HL-60/S4 treated with phorbol 12-myristate 13-acetate at 8.2 ng/mL for 4 days and 3 days (cell line): Measurements from ENCODE around the gene HSBP1L1.

Experiments
- in situ Hi-C: fragments of 300-500 bp; cut with MboI; formaldehyde crosslinking; loops from 2 replicates; pipeline ENCODE4 v1.15.0; 2022; ENCODE audit warnings: low sequenced_read_pairs

The HSBP1L1 gene

DNA sequence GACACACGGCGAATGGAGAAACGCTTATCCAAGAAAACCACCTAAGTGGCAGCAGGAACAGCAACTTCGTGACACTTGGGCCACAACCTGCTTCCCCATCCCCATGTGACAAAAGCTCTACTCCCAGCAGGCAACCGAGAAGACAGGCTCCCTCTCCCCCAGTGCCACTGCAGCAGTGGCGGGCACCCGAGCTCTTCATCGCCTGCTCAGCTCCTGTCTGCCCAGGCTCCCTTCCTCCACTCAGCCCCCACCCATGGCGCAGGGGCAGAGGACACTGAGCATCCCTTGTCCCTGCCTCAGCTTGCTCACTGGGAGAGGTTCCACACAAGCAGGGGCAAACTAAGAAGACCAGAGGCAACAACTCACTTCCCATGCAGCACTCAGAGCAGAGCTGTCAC lies 35.9 kb upstream of the HSBP1L1 start:
- in situ Hi-C loops = no loop called here

DNA sequence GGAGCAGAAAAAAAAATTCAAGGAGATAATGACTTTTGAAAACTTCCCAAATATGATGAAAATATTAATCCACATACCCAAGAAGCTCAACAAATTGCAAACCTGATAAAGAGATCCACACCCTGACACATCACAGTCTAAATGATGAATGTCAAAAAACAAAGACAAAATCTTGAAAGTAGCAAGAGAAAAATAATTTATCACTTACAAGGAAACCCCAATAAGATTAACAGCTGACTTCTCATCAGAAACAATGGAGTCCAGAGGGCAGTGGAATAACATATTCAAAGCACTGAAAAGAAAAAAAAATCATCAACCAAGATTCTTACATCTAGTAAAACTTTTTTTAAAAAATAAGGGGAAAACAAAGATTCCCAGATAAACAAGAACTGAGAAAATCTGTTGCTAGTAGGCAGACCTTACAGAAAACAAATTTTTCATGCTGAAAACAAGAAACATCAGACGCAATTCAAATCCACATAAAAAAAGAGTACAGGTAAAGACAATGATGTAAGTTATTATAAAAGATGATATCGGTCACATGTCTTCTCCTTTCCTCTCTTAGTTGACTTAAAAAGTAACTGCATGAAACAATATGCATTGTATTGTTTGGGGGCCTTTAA lies 34.3 kb upstream of the HSBP1L1 start:
- in situ Hi-C loops = no loop called here

DNA sequence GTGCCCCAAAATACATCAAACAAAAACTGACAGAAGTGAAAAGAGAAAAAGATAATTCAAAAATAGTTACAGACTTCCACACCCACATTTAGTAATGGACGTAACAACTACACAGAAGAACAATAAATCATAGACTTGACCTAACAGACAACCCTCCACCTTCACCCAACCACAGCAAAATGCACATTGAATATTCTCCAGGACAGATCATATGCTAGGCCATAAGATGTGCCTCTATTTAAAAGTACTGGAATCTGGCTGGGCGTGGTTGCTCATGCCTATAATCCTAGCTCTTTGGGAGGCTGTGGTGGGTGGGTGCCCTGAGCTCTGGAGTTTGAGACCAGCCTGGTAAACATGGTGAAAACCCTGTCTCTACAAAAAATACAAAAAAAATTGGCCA lies 33.0 kb upstream of the HSBP1L1 start:
- in situ Hi-C loops = no loop called here

DNA sequence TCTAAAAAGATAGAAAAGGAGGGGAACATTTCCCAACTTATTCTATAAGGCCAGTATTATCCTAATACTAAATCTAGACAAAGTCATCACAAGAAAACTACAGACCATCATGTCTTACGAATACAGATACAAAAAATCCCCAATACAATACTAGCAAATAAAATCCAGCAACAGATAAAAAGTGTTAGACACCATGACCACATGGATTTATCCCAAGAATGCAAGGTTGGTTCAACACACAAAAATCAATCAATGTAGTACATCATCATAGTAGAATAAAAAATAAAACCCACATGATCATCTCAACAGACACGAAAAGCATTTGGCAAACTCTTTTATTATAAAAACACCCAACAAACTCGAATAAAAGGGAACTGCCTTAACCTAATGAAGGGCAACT lies 31.5 kb upstream of the HSBP1L1 start:
- in situ Hi-C loops = no loop called here

GRCh38 chr18:79933765-79934164 lies 30.7 kb upstream of the HSBP1L1 start:
- in situ Hi-C loops = no loop called here

GRCh38 chr18:79934311-79935097 lies 29.9 kb upstream of the HSBP1L1 start:
- in situ Hi-C loops = no loop called here

DNA sequence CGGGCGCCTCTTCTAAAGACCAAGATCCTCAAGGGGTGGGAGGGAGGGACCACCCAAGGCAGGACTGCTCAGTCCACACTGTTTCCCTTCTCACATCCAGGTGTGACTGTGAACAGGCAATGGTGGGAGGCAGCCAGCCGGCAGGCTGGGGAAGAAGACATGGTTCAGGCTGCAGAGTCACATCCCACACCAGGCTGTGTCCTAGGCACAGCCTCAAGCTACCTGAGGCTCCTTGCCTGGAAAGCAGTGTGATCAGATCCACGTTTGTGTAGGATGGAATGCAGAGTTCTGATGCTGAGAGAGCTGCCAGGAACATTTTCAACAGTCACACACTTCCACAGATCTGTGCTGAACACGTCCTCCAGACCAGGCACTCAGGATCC lies 29.4 kb upstream of the HSBP1L1 start:
- in situ Hi-C loops = no loop called here

- in situ Hi-C loops = no loop called here
Observed at GRCh38 chr18:79935499-79935898, 28.9 kb upstream of the HSBP1L1 start.

DNA sequence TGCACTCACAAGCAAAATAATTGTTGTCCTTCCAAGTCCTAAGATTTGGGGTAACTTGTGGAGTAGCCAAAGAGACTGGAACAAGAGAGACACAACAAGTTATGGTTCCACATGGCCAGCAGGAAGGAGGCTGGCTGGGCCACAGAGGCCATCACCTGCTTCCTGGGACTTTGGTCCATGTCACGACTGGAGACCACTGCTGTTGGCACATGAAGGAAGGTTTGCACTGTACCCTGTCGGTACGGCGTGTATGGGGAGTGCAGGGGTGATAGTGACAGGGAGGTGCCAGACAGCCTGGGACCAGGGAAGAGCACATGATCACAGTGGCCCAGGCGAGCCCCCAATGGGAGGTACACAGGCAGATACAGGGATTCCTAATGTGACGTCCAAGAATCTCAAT lies 28.5 kb upstream of the HSBP1L1 start:
- in situ Hi-C loops = no loop called here

GRCh38 chr18:79936641-79937040 lies 27.8 kb upstream of the HSBP1L1 start:
- in situ Hi-C loops = no loop called here

DNA sequence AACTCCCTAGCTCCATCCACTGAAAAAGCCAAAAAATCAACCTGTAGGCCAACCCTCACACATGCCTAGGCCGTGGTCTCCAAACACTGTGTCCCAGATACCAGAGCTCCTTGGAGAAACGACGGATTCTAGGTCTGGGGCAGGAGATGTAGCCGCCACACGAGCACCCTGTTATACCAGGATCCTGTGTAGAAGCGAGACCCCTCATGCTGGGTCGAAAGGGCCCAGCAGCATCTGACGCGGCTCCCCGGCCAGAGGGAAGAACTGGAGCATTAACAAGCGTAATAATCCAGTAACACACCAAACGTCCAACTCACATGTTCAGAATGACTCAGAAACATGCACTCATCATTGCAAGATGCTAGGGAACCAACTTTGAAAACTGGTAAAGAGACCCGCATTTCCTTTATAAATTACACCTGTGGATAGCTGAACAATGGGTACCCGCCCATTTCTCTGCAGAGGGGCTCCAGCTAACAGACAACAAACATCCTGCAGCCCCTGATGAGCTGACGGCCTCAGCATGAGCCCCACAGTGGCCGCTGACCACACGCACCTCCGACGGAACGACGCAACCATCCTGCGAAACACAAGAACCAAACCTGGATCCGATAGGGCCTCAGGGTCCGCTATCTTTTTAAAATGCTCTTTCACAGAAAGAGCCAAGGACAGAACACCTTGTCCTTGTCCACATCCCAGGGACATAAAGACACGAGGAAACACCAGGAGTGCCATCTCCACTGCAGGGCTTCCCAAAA lies 27.2 kb upstream of the HSBP1L1 start:
- in situ Hi-C loops = no loop called here

DNA sequence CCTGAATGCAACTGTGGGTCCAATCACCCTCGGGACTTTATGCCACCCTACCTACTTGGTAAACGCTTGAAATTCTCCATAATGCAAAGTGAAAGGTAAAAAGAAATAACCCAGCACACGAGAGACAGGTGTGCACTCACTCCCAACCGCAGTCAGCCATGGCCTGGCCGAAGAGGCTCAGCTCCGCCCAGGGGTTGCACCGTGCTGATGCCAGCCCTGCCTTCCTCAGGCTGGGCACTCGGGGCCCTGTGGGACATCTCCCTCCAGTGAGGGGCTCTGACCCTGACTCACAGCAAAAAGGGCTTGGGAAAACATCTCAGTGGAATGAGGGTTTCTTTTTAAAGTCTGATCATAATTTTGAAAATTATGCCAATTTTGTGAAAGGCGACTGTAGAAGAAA lies 26.2 kb upstream of the HSBP1L1 start:
- in situ Hi-C loops = no loop called here

DNA sequence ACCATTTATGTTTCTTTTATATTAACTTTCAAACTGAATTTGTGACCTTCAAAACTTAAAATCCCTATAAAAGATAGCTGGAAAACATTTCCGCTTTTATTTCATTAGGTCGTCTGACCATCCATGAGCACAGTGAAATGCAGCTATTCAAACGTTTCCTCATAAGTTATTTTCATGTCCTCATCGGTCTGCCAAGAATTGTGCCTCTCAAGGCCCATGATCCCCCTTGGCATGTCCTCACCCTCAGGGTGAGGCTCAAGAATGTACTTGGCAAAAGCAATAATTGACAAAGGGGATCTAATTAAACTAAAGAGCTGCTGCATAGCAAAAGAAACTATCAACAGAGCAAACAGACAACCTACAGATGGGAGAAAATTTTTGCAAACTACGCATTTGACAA lies 25.3 kb upstream of the HSBP1L1 start:
- in situ Hi-C loops = no loop called here

DNA sequence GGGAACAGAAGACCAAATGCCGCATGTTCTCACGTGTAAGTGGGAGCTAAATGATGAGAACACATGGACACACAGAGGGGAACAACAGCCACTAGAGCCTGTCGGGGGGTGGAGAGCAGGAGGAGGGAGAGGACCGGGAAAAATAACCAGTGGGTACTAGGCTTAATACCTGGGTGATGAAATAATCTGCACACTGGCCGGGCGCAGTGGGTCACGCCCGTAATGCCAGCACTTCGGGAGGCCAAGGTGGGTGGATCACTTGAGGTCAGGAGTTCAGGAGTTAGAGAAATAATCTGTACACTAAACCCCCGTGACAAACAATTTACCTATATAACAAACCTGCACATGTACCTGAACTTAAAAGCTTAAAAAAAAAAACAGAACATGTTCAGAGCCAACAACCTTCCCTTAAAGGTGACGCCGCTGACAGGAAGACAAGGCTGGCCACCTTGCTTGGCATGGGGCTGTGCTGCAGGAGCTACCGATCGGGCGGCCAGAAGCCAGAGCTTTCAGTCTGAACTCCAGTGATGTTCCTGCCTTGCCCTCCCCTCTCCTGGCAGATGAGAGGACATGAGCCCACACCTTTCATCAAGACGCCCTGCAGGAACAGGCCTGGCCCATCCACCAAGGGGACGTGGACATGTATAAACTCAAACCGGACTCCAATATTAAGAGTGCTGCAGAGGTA lies 24.2 kb upstream of the HSBP1L1 start:
- in situ Hi-C loops = no loop called here

DNA sequence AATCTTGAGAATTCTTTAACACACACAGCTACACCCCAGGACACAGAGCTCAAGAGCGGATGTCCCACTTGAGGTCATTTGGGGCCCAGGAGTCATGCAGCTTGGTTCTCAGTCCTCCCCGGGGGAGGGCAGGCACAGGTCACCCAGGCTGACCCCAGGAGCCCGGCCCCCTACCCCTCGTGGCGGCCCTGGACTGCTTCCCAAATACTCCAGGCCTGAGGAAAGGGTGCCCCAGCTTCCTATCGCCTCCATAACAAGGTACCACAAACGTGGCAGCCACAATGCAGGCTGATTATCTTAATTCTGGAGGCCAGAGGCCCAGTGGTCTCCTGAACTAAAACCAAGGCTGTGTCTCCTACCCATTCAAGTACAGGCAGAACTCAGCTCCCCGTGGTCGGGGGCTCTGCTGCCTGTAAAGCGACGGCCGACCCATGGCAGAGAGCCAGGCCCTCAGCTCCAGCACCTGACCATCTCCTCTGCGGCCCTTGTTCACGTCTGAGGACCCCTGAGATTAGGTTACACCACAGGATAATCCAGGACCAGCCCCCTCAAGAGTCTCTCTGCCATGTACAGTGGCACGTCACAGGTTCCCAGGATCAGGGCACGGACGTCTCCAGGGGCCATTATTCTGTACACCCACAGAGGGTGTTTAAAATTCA lies 23.5 kb upstream of the HSBP1L1 start:
- in situ Hi-C loops = no loop called here

DNA sequence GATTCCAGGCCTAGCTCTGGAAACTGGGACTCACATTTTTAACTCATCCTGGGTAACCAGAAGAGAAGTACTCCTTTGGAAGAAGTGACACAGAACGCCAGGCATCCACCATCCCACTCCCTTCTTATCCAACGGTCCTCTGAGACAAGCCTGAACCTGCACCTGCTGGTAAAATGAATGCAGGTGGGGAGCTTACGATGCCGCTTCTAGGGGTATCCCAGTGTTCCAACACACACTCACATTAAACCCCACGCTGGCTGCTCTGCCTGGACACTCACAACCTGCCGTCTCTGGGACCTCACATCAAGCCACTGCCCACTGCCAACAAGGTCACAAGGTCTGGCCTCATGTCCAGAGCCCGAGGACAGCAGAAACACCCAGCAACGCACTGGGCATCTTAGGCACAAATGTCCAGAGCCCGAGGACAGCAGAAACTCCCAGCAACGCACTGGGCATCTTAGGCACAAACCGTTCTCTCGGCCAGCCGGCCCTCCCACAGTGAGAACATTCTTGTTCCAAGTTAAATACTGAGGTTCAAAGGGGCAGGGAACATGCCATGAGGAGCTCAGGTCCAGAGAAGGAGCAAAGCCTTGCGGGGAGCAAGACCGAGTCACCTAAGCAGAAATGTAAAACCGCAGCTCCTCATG lies 22.8 kb upstream of the HSBP1L1 start:
- in situ Hi-C loops = no loop called here

DNA sequence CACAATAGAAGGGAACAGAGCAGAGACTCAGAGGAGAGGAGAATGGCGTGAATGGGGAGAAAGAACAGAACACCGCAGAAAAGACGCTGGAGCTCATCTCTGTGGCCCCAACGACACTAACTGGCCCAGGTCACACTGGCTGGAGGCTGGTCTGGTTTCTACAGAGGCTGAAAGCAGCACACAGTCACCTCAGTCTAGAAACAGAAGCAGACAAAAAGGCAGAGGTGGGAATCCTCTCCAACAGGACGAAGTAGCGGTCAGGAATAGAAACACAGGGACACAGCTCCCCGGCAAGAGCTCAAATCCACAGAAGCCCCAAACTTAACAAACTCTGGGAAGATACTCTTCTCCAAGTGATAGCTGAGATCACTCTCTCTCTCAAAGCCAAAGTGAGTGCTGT lies 22.2 kb upstream of the HSBP1L1 start:
- in situ Hi-C loops = no loop called here

- in situ Hi-C loops = no loop called here
Observed at GRCh38 chr18:79942786-79943607, 21.4 kb upstream of the HSBP1L1 start.

- in situ Hi-C loops = no loop called here
Observed at GRCh38 chr18:79943608-79944125, 20.8 kb upstream of the HSBP1L1 start.
